ENCODE results near the gene HEATR5A. TPM values are rescaled to one million over a fixed set of nuclear protein-coding genes. Genes with fewer than 3 reads are reported as not detected.
"Not testable (repeated sequence)": the region's sequence is repeated elsewhere in the genome, so short reads cannot be mapped to it uniquely, and the experiment has no call there.

HEATR5A gene
- total and polyA plus RNA-seq, 2 donors (not counting 1 experiment from before 2014, with no cell fraction given) = 4.8 to 22.1 TPM

- Histone ChIP-seq H3K4me1 (ENCODE audit: control insufficient read depth in 2 of 2, insufficient read depth in 2 of 2, low read length in 2 of 2) (no peaks in the 10 kb centered on the region), H3K4me3 (ENCODE audit: control extremely low read depth in 1 of 5, extremely low read depth in 1 of 5, insufficient read depth in 1 of 5, low read depth in 2 of 5, low read length in 4 of 5) (no peak overlapping the region), H4K20me1 (ENCODE audit: control insufficient read depth, insufficient read depth, low read length, poor library complexity, severe bottlenecking) (no peaks in the 10 kb centered on the region), H3K9ac (ENCODE audit: low read length) (no peak overlapping the region), H3K36me3 (replicated peaks in 1 of 2; ENCODE audit: control extremely low read depth in 1 of 2, control insufficient read depth in 1 of 2, extremely low read depth in 1 of 2, insufficient read depth in 2 of 2, low read length in 1 of 2) (peaks cover 2 to 9% of the 10 kb centered on the region in 2 experiments), H2AFZ (ENCODE audit: insufficient read depth, low read depth, low read length, poor library complexity, severe bottlenecking) (no peak overlapping the region), H3K79me2 (ENCODE audit: control insufficient read depth, insufficient read depth, low read length) (no peaks in the 10 kb centered on the region), H3K9me3 (ENCODE audit: control extremely low read depth in 1 of 3, control insufficient read depth in 2 of 3, insufficient read depth in 1 of 3, low read length in 2 of 3) (no peaks in the 10 kb centered on the region), H3K27ac (ENCODE audit: low read length in 2 of 2) (no peak overlapping the region), H3K27me3 (replicated peaks in 1 of 4; ENCODE audit: control extremely low read depth in 1 of 4, control insufficient read depth in 3 of 4, insufficient read depth in 4 of 4, low read length in 3 of 4) (no peaks in the 10 kb centered on the region), H3K4me2 (replicated peaks; ENCODE audit: low read depth, low read length, poor library complexity, severe bottlenecking) (no peak overlapping the region)
- CTCF ChIA-PET = no interaction called here
- DNase-seq (no peak), ATAC-seq (ENCODE audit: low read depth) (no peak)
- Mint-ChIP-seq H3K9me3 (ENCODE audit: insufficient read depth) (no peaks in the 10 kb centered on the region), H3K27me3 (no peaks in the 10 kb centered on the region), H3K4me3 (no peak overlapping the region), H3K4me1 (no peaks in the 10 kb centered on the region), H3K27ac (no peak overlapping the region)
- POLR2A ChIA-PET = no interaction called here
- no peak for TF ChIP-seq EZH2 (IDR thresholded peaks at IDR 0.05; ENCODE audit: borderline replicate concordance, insufficient read depth, low read depth, low read length, poor library complexity, severe bottlenecking)
- no peak for TF ChIP-seq CTCF (IDR thresholded peaks at IDR 0.05)
- 100% methylated on average over 2 of the region's 2 CpGs for WGBS (ENCODE audit: insufficient coverage)
- intact Hi-C loops (cut with micrococcal nuclease) = no loop called here
Observed at GRCh38 chr14:31337331-31337730, 83.0 kb downstream of the HEATR5A start.

- ATAC-seq (ENCODE audit: low read depth) (no peak), DNase-seq (no peak)
- no peak overlapping the region for H3K9ac ChIP-seq (ENCODE audit: low read length)
- no peaks in the 10 kb centered on the region for H3K79me2 ChIP-seq (ENCODE audit: control insufficient read depth, insufficient read depth, low read length)
- 95% methylated on average over 2 of the region's 4 CpGs for WGBS (ENCODE audit: insufficient coverage)
- H3K27ac ChIP-seq (ENCODE audit: low read length in 2 of 2) = no peak overlapping the region
- no peak overlapping the region for H2AFZ ChIP-seq (ENCODE audit: insufficient read depth, low read depth, low read length, poor library complexity, severe bottlenecking)
- no peaks in the 10 kb centered on the region for H3K9me3 Mint-ChIP-seq (ENCODE audit: insufficient read depth)
- peaks cover 2 to 13% of the 10 kb centered on the region in 2 experiments for H3K36me3 ChIP-seq (replicated peaks in 1 of 2; ENCODE audit: control extremely low read depth in 1 of 2, control insufficient read depth in 1 of 2, extremely low read depth in 1 of 2, insufficient read depth in 2 of 2, low read length in 1 of 2)
- CTCF ChIA-PET = no interaction called here
- TF ChIP-seq CTCF (IDR thresholded peaks at IDR 0.05) = no peak
- no peak for TF ChIP-seq EZH2 (IDR thresholded peaks at IDR 0.05; ENCODE audit: borderline replicate concordance, insufficient read depth, low read depth, low read length, poor library complexity, severe bottlenecking)
- H3K4me3 ChIP-seq (ENCODE audit: control extremely low read depth in 1 of 5, extremely low read depth in 1 of 5, insufficient read depth in 1 of 5, low read depth in 2 of 5, low read length in 4 of 5) = no peak overlapping the region
- POLR2A ChIA-PET = no interaction called here
- H3K27ac Mint-ChIP-seq = no peak overlapping the region
- no peak overlapping the region for H3K4me3 Mint-ChIP-seq
- no peaks in the 10 kb centered on the region for H3K27me3 ChIP-seq (replicated peaks in 1 of 4; ENCODE audit: control extremely low read depth in 1 of 4, control insufficient read depth in 3 of 4, insufficient read depth in 4 of 4, low read length in 3 of 4)
- no peak overlapping the region for H3K4me2 ChIP-seq (replicated peaks; ENCODE audit: low read depth, low read length, poor library complexity, severe bottlenecking)
- no peaks in the 10 kb centered on the region for H3K9me3 ChIP-seq (ENCODE audit: control extremely low read depth in 1 of 3, control insufficient read depth in 2 of 3, insufficient read depth in 1 of 3, low read length in 2 of 3)
- intact Hi-C loops (cut with micrococcal nuclease) = no loop called here
- H3K4me1 Mint-ChIP-seq = no peaks in the 10 kb centered on the region
- no peaks in the 10 kb centered on the region for H4K20me1 ChIP-seq (ENCODE audit: control insufficient read depth, insufficient read depth, low read length, poor library complexity, severe bottlenecking)
- H3K4me1 ChIP-seq (ENCODE audit: control insufficient read depth in 2 of 2, insufficient read depth in 2 of 2, low read length in 2 of 2) = no peaks in the 10 kb centered on the region
- no peaks in the 10 kb centered on the region for H3K27me3 Mint-ChIP-seq
Observed at GRCh38 chr14:31336646-31337045, 83.7 kb downstream of the HEATR5A start.

GRCh38 chr14:31331395-31331794 is 89.0 kb downstream of the HEATR5A start:
- H3K27ac Mint-ChIP-seq; H3K36me3 ChIP-seq (replicated peaks in 1 of 2; ENCODE audit: control extremely low read depth in 1 of 2, control insufficient read depth in 1 of 2, extremely low read depth in 1 of 2, insufficient read depth in 2 of 2, low read length in 1 of 2); H3K27me3 ChIP-seq (replicated peaks in 1 of 4; ENCODE audit: control extremely low read depth in 1 of 4, control insufficient read depth in 3 of 4, insufficient read depth in 4 of 4, low read length in 3 of 4); H3K27ac ChIP-seq (ENCODE audit: low read length in 2 of 2); H3K4me3 ChIP-seq (ENCODE audit: control extremely low read depth in 1 of 5, extremely low read depth in 1 of 5, insufficient read depth in 1 of 5, low read depth in 2 of 5, low read length in 4 of 5); H3K9me3 Mint-ChIP-seq (ENCODE audit: insufficient read depth); H3K4me1 ChIP-seq (ENCODE audit: control insufficient read depth in 2 of 2, insufficient read depth in 2 of 2, low read length in 2 of 2); H3K4me1 Mint-ChIP-seq; DNase-seq; H3K4me2 ChIP-seq (replicated peaks; ENCODE audit: low read depth, low read length, poor library complexity, severe bottlenecking); ATAC-seq (ENCODE audit: low read depth); H2AFZ ChIP-seq (ENCODE audit: insufficient read depth, low read depth, low read length, poor library complexity, severe bottlenecking); H3K4me3 Mint-ChIP-seq; POLR2A ChIA-PET; H3K9ac ChIP-seq (ENCODE audit: low read length); intact Hi-C loops (cut with micrococcal nuclease); H3K27me3 Mint-ChIP-seq; H3K79me2 ChIP-seq (ENCODE audit: control insufficient read depth, insufficient read depth, low read length); H4K20me1 ChIP-seq (ENCODE audit: control insufficient read depth, insufficient read depth, low read length, poor library complexity, severe bottlenecking); CTCF ChIA-PET: not testable (repeated sequence)
- H3K9me3 ChIP-seq (ENCODE audit: control extremely low read depth in 1 of 3, control insufficient read depth in 2 of 3, insufficient read depth in 1 of 3, low read length in 2 of 3) = peaks cover 0 to 24% (median 21%) of the 10 kb centered on the region in 3 donors
- WGBS (ENCODE audit: insufficient coverage) = no CpG with 5 or more reads among the region's 1 CpG
